Spinal cord (tissue), 10 donors: ENCODE measurements around the gene DPY30. TPM values are rescaled to one million over a fixed set of nuclear protein-coding genes. Genes with fewer than 3 reads are reported as not detected.
"Not testable (repeated sequence)": the region's sequence is repeated elsewhere in the genome, so short reads cannot be mapped to it uniquely, and the experiment has no call there.

Experiments
- DNase-seq, 6 donors: peaks; one replicate each; pipeline versions ENCODE4 v3.0.0 to v3.0.0-alpha.2; 2013 to 2015; ENCODE audit warnings: low spot score in 6 of 6, low read depth in 4 of 6
- H3K27ac ChIP-seq: one replicate; pipeline ENCODE4 v1.5.1; 2013; ENCODE audit warnings: low read depth, low read length, control low read depth
- H3K27me3 ChIP-seq: one replicate; pipeline ENCODE4 v1.6.1; 2013; ENCODE audit warnings: low read length; ENCODE audit not compliant: control insufficient read depth, insufficient read depth
- H3K36me3 ChIP-seq: one replicate; pipeline ENCODE4 v1.6.1; 2013; ENCODE audit warnings: low read length; ENCODE audit not compliant: control insufficient read depth, insufficient read depth
- H3K4me1 ChIP-seq: one replicate; pipeline ENCODE4 v1.6.1; 2013; ENCODE audit warnings: low read length; ENCODE audit not compliant: control insufficient read depth, insufficient read depth
- H3K4me3 ChIP-seq: one replicate; pipeline ENCODE4 v1.5.1; 2013; ENCODE audit warnings: low read depth, low read length, control low read depth
- H3K9me3 ChIP-seq: one replicate; pipeline ENCODE4 v1.6.1; 2013; ENCODE audit warnings: low read length; ENCODE audit not compliant: control insufficient read depth, insufficient read depth
- WGBS: methylation state at CpG from one replicate; pipeline ENCODE4 v1.1.5; 2013; ENCODE audit warnings: missing lambda C conversion rate; ENCODE audit not compliant: insufficient coverage; 5-methylcytosine and 5-hydroxymethylcytosine counted together
- polyA plus RNA-seq, 2 donors: library from polyadenylated mRNA; unstranded; fragments of 120-200 nt; gene quantifications; one replicate each; pipeline ENCODE4 v1.2.1, GENCODE V29; 2013; ENCODE audit not compliant: insufficient read length in 2 of 2
- total RNA-seq, 2 donors: library from RNA; depleted of rRNA in 1 of 2; stranded (reverse); fragments of 120-200 nt in 1 of 2; fragments of >200 nt in 1 of 2; gene quantifications; one replicate each; pipeline versions ENCODE4 v1.2.3 to v1.2.4, GENCODE V29; 2013 to 2014
- donor health status: healthy.

DPY30 gene
- total and polyA plus RNA-seq, 4 donors = 58.3 to 103 (median 85.9) TPM

- no peaks in the 10 kb centered on the region for H3K9me3 ChIP-seq
- H3K27ac ChIP-seq = no peak overlapping the region
- no peaks in the 10 kb centered on the region for H3K27me3 ChIP-seq
- no peak for DNase-seq
- H3K36me3 ChIP-seq = no peaks in the 10 kb centered on the region
- no CpG with 5 or more reads among the region's 2 CpGs for WGBS
- H3K4me1 ChIP-seq = peaks cover 10% of the 10 kb centered on the region
- no peak overlapping the region for H3K4me3 ChIP-seq
Measured at GRCh38 chr2:32060266-32060665, 20.7 kb upstream of the DPY30 start.

- WGBS = no CpG with 5 or more reads among the region's 2 CpGs
Measured at GRCh38 chr2:32058130-32058529, 18.5 kb upstream of the DPY30 start.

GRCh38 chr2:32054583-32054982 is 15.0 kb upstream of the DPY30 start:
- DNase-seq, H3K9me3 ChIP-seq, H3K4me3 ChIP-seq, H3K4me1 ChIP-seq, H3K36me3 ChIP-seq, H3K27ac ChIP-seq, H3K27me3 ChIP-seq: not testable (repeated sequence)
- no CpG with 5 or more reads among the region's 3 CpGs for WGBS

More at GRCh38 chr2:32058130-32058529, 18.5 kb upstream of the DPY30 start:
- Histone ChIP-seq H3K4me3 (no peak overlapping the region), H3K9me3 (no peaks in the 10 kb centered on the region), H3K36me3 (no peaks in the 10 kb centered on the region), H3K27me3 (no peaks in the 10 kb centered on the region), H3K4me1 (peaks cover 4% of the 10 kb centered on the region), H3K27ac (no peak overlapping the region)
- DNase-seq = no peak

GRCh38 chr2:32051836-32052439 is 12.3 kb upstream of the DPY30 start:
- no peaks in the 10 kb centered on the region for H3K9me3 ChIP-seq
- 94% methylated on average over 9 of the region's 11 CpGs for WGBS
- H3K27ac ChIP-seq = no peak overlapping the region
- H3K27me3 ChIP-seq = no peaks in the 10 kb centered on the region
- no peak for DNase-seq
- no peaks in the 10 kb centered on the region for H3K36me3 ChIP-seq
- H3K4me3 ChIP-seq = no peak overlapping the region
- H3K4me1 ChIP-seq = no peaks in the 10 kb centered on the region

GRCh38 chr2:32043561-32043960 is 4.0 kb upstream of the DPY30 start:
- WGBS = 100% methylated on average over 1 of the region's 7 CpGs

GRCh38 chr2:32034198-32034887 is 5.3 kb downstream of the DPY30 start:
- not testable (repeated sequence) for DNase-seq, H3K27ac ChIP-seq, H3K4me3 ChIP-seq, H3K27me3 ChIP-seq, H3K9me3 ChIP-seq
- Histone ChIP-seq H3K36me3 (peaks cover 33% of the 10 kb centered on the region), H3K4me1 (peaks cover 10% of the 10 kb centered on the region)
- 96% methylated on average over 5 of the region's 8 CpGs for WGBS

More at GRCh38 chr2:32043561-32043960, 4.0 kb upstream of the DPY30 start:
- Histone ChIP-seq H3K27ac (no peak overlapping the region), H3K36me3 (no peaks in the 10 kb centered on the region), H3K4me3 (no peak overlapping the region), H3K9me3 (no peaks in the 10 kb centered on the region), H3K27me3 (no peaks in the 10 kb centered on the region), H3K4me1 (peaks cover 9% of the 10 kb centered on the region)
- no peak for DNase-seq

GRCh38 chr2:32018789-32019482 is 20.7 kb downstream of the DPY30 start:
- not testable (repeated sequence) for DNase-seq, H3K4me3 ChIP-seq, H3K27me3 ChIP-seq, H3K9me3 ChIP-seq, H3K27ac ChIP-seq, H3K4me1 ChIP-seq
- WGBS = 98% methylated on average over 9 of the region's 9 CpGs
- H3K36me3 ChIP-seq = peaks cover 33% of the 10 kb centered on the region

- Histone ChIP-seq H3K9me3 (no peaks in the 10 kb centered on the region), H3K36me3 (peaks cover 14% of the 10 kb centered on the region), H3K4me3 (no peak overlapping the region), H3K27ac (no peak overlapping the region), H3K4me1 (peaks cover 9% of the 10 kb centered on the region), H3K27me3 (no peaks in the 10 kb centered on the region)
- WGBS = no CpG with 5 or more reads among the region's 1 CpG
- DNase-seq = no peak
Measured at GRCh38 chr2:32012872-32013271, 26.7 kb downstream of the DPY30 start.

- peak overlapping the region; percentile 94 for H3K27ac ChIP-seq
- peaks cover 9% of the 10 kb centered on the region for H3K4me1 ChIP-seq
- DNase-seq = no peak
- H3K27me3 ChIP-seq = no peaks in the 10 kb centered on the region
- peak overlapping the region; percentile 77 for H3K4me3 ChIP-seq
- H3K9me3 ChIP-seq = no peaks in the 10 kb centered on the region
- 77% methylated on average over 4 of the region's 5 CpGs for WGBS
- peaks cover 9% of the 10 kb centered on the region for H3K36me3 ChIP-seq
Measured at GRCh38 chr2:32011485-32011960, 28.1 kb downstream of the DPY30 start.
